HCT116 (cell line): ENCODE measurements around the gene CHKA.

Experiments used
- ZNF274 ChIP-seq: fragments of 200-500 bp; sonication (Bioruptor generic); IDR thresholded peaks from 2 replicates; pipeline ENCODE4 v1.6.1; 2014; ENCODE audit warnings: mild to moderate bottlenecking, low read depth, low read length, inconsistent platforms
- TF ChIP-seq, protein P1 (sequence below), 3 experiments: fragments of 200-600 bp in 1 of 3; sonication (generic) in 1 of 3; IDR thresholded peaks in 2 of 3; conservative IDR thresholded peaks in 1 of 3; 2 replicates each; pipeline ENCODE4 v1.5.1; 2012 to 2017; ENCODE audit warnings: low read depth in 2 of 3, low read length in 2 of 3, antibody characterized with exemption in 1 of 3, borderline replicate concordance in 1 of 3, control low read depth in 1 of 3, mild to moderate bottlenecking in 1 of 3, mixed read lengths in 1 of 3, mixed run types in 1 of 3, moderate library complexity in 1 of 3; ENCODE audit not compliant: insufficient read depth in 1 of 3

DNA sequence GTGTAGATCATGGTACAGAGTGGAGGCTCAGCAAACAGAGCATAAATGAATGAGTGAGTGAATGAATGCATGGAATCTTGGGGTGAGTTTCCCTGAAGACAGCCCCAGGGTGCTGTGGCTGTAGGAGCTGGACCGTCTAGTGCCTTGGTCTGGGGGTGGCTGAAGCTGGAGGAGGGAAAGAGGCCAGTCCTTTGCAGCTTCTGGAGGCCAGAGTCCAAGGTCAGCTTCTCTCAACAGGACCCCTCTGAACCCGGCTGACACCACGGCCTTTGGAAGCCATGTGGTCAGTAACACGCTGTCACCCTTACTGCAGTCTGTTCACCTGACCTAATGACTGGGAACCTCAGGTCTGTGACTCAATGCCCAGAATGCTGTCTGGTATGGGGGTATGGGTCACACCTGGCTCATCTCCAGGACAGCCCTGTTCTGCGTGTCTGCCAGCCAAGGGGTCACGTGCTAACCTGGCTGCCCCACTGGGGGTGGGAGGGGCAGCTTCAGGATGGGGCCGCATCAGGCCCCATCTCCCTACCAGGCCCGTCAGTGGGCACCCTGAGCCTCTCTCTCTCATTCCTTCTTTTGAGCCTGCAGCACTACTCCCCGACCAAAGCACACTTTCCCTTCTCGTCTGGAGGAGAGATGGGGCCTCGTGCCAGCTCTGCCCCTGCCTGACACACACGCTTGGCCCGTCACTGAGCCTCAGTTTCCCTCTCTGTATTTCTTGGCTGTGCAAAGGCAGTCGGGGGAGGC is 24.1 kb upstream of the CHKA start:
- TF ChIP-seq, protein P1, sequence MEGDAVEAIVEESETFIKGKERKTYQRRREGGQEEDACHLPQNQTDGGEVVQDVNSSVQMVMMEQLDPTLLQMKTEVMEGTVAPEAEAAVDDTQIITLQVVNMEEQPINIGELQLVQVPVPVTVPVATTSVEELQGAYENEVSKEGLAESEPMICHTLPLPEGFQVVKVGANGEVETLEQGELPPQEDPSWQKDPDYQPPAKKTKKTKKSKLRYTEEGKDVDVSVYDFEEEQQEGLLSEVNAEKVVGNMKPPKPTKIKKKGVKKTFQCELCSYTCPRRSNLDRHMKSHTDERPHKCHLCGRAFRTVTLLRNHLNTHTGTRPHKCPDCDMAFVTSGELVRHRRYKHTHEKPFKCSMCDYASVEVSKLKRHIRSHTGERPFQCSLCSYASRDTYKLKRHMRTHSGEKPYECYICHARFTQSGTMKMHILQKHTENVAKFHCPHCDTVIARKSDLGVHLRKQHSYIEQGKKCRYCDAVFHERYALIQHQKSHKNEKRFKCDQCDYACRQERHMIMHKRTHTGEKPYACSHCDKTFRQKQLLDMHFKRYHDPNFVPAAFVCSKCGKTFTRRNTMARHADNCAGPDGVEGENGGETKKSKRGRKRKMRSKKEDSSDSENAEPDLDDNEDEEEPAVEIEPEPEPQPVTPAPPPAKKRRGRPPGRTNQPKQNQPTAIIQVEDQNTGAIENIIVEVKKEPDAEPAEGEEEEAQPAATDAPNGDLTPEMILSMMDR (IDR thresholded peaks at IDR 0.05 in 2 of 3, conservative IDR thresholded peaks at IDR 0.05 in 1 of 3; ENCODE audit: borderline replicate concordance in 1 of 3, insufficient read depth in 1 of 3, low read depth in 2 of 3, low read length in 2 of 3): no peak
- TF ChIP-seq ZNF274: no peak
